ENCODE data around the gene PRICKLE3. TPM values are rescaled to one million over a fixed set of nuclear protein-coding genes. Genes with fewer than 3 reads are reported as not detected.
A peak's percentile ranks its signal among the peaks of the same experiment; 100 is the strongest.

PRICKLE3 gene
- total RNA-seq, 4 donors from 2014 or later, result 14.5 to 40.0 (median 33.2) TPM

- DNase-seq, result no peak
- intact Hi-C loops (cut with DNase I; ENCODE audit: low total_unique reads) (no loop called here), in situ Hi-C loops (cut with MboI; ENCODE audit: low pct_ligation_motif_present in 1 of 4, low pct_unique_long_range_greater_than_20kb in 1 of 4, low sequenced_read_pairs in 3 of 4) (no loop called here)
- Histone ChIP-seq H3K27ac (peak overlapping the region; percentile 77 to 89 (median 86)), H3K36me3 (peaks cover 0 to 4% (median 0%) of the 10 kb centered on the region in 4 donors), H3K27me3 (no peaks in the 10 kb centered on the region), H3K4me3 (no peak overlapping the region), H3K9me3 (no peaks in the 10 kb centered on the region), H3K4me1 (peaks cover 0 to 26% (median 8%) of the 10 kb centered on the region in 4 donors)
- WGBS, 2 donors (ENCODE audit: low coverage in 1 of 2), result 76 to 80% methylated on average over 1 to 12 of the region's 15 CpGs
- TF ChIP-seq, protein P1, sequence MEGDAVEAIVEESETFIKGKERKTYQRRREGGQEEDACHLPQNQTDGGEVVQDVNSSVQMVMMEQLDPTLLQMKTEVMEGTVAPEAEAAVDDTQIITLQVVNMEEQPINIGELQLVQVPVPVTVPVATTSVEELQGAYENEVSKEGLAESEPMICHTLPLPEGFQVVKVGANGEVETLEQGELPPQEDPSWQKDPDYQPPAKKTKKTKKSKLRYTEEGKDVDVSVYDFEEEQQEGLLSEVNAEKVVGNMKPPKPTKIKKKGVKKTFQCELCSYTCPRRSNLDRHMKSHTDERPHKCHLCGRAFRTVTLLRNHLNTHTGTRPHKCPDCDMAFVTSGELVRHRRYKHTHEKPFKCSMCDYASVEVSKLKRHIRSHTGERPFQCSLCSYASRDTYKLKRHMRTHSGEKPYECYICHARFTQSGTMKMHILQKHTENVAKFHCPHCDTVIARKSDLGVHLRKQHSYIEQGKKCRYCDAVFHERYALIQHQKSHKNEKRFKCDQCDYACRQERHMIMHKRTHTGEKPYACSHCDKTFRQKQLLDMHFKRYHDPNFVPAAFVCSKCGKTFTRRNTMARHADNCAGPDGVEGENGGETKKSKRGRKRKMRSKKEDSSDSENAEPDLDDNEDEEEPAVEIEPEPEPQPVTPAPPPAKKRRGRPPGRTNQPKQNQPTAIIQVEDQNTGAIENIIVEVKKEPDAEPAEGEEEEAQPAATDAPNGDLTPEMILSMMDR (IDR thresholded peaks at IDR 0.05), result no peak
- no peak for TF ChIP-seq POLR2A (IDR thresholded peaks at IDR 0.05)
- no peak for TF ChIP-seq POLR2AphosphoS5 (IDR thresholded peaks at IDR 0.05)
- TF ChIP-seq EP300 (IDR thresholded peaks at IDR 0.05; ENCODE audit: low read depth), result no peak
Measured at GRCh38 chrX:49187028-49187394, 838 bp upstream of the PRICKLE3 start.

GRCh38 chrX:49184294-49185281 is 1.6 kb downstream of the PRICKLE3 start:
- no peaks in the 10 kb centered on the region for H3K9me3 ChIP-seq
- no peaks in the 10 kb centered on the region for H3K27me3 ChIP-seq
- TF ChIP-seq POLR2A (IDR thresholded peaks at IDR 0.05) (peak; percentile 80), POLR2AphosphoS5 (IDR thresholded peaks at IDR 0.05) (peak; percentile 75 to 83 (median 78)), EP300 (IDR thresholded peaks at IDR 0.05; ENCODE audit: low read depth) (no peak)
- TF ChIP-seq, protein P1 (IDR thresholded peaks at IDR 0.05), result no peak
- H3K36me3 ChIP-seq, result peaks cover 0 to 4% (median 0%) of the 10 kb centered on the region in 4 donors
- WGBS, 2 donors (ENCODE audit: low coverage in 1 of 2), result 52% methylated on average over 43 of the region's 46 CpGs; no CpG with 5 or more reads in 1 of the 2 donors
- peak overlapping the region; percentile 77 to 89 (median 86) for H3K27ac ChIP-seq
- intact Hi-C loops (cut with DNase I; ENCODE audit: low total_unique reads) (no loop called here), in situ Hi-C loops (cut with MboI; ENCODE audit: low pct_ligation_motif_present in 1 of 4, low pct_unique_long_range_greater_than_20kb in 1 of 4, low sequenced_read_pairs in 3 of 4) (no loop called here)
- DNase-seq, result peak; percentile 95
- H3K4me1 ChIP-seq, result peaks cover 0 to 18% (median 6%) of the 10 kb centered on the region in 4 donors
- H3K4me3 ChIP-seq, result peak overlapping the region; percentile 14 to 64 (median 50)

DNA sequence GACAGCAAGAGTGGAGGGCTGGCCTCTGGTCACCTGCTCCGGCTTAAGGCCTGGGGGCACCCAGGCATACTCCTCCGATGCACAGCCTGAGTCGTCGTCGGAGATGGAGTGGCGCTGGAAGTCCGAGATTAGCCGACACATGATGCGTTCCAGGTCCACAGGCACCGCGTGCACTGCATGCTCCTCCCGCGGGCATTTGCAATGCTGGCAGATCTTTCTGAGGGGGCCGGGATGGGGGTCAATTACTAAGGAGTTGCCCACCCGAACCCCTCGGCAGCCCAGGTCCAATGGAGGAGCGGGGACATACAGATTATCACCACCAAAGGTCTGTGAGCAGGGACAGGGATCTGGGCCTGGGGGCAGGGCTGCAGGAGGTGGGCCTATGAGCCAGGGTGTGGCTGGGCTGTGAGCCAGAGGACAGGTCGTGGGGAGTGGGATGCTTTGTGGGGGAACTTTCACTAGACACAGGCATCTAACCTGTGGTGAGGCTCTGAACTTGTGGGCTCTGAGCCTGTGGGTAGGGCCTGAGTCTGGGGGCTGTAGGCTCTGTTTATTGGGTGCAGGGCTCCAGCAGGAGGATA is 2.4 kb downstream of the PRICKLE3 start:
- peak overlapping the region in 1 of 4 donors; percentile 64 for H3K4me3 ChIP-seq

More for the DNA sequence above, 2.4 kb downstream of the PRICKLE3 start:
- in situ Hi-C loops (cut with MboI; ENCODE audit: low pct_ligation_motif_present in 1 of 4, low pct_unique_long_range_greater_than_20kb in 1 of 4, low sequenced_read_pairs in 3 of 4), result no loop called here
- intact Hi-C loops (cut with DNase I; ENCODE audit: low total_unique reads), result no loop called here
- peak overlapping the region; percentile 77 to 89 (median 86) for H3K27ac ChIP-seq
- TF ChIP-seq, protein P1 (IDR thresholded peaks at IDR 0.05), result no peak
- TF ChIP-seq EP300 (IDR thresholded peaks at IDR 0.05; ENCODE audit: low read depth) (no peak), POLR2A (IDR thresholded peaks at IDR 0.05) (no peak), POLR2AphosphoS5 (IDR thresholded peaks at IDR 0.05) (no peak)
- no peaks in the 10 kb centered on the region for H3K9me3 ChIP-seq
- H3K27me3 ChIP-seq, result no peaks in the 10 kb centered on the region
- DNase-seq, result no peak
- peaks cover 0 to 4% (median 0%) of the 10 kb centered on the region in 4 donors for H3K36me3 ChIP-seq
- 91% methylated on average over 13 of the region's 18 CpGs; no CpG with 5 or more reads in 1 of the 2 donors for WGBS, 2 donors (ENCODE audit: low coverage in 1 of 2)
- H3K4me1 ChIP-seq, result peaks cover 0 to 15% (median 6%) of the 10 kb centered on the region in 4 donors
